Mesenchymal stem cell (in vitro differentiated cells and primary cell): Measurements from ENCODE around the gene CIAPIN1.

Source experiments
- DNase-seq: peaks from one replicate; pipeline ENCODE4 v3.0.0-alpha.2; 2013
- H2AFZ ChIP-seq: one replicate; pipeline ENCODE4 v1.6.1; 2013; ENCODE audit warnings: low read depth, mild to moderate bottlenecking, control low read depth, inconsistent platforms, low read length, moderate library complexity
- H2AK5ac ChIP-seq: 2 replicates; pipeline ENCODE4 v1.6.1; 2013; ENCODE audit warnings: low read length, moderate library complexity, mild to moderate bottlenecking, inconsistent platforms; ENCODE audit not compliant: severe bottlenecking
- H2BK120ac ChIP-seq: one replicate; pipeline ENCODE4 v1.6.1; 2013; ENCODE audit warnings: low read depth, mild to moderate bottlenecking, inconsistent platforms, low read length, moderate library complexity
- H2BK12ac ChIP-seq, 2 experiments: one replicate each; pipeline ENCODE4 v1.6.1; 2013; ENCODE audit warnings: inconsistent platforms in 2 of 2, low read length in 2 of 2, mild to moderate bottlenecking in 2 of 2, moderate library complexity in 2 of 2, control low read depth in 1 of 2
- H2BK15ac ChIP-seq: one replicate; pipeline ENCODE4 v1.6.1; 2013; ENCODE audit warnings: mild to moderate bottlenecking, low read depth, inconsistent platforms; ENCODE audit not compliant: poor library complexity, severe bottlenecking
- H2BK5ac ChIP-seq: 2 replicates; pipeline ENCODE4 v1.6.1; 2013; ENCODE audit warnings: low read depth, mild to moderate bottlenecking, low read length, control low read depth, inconsistent platforms; ENCODE audit not compliant: poor library complexity, severe bottlenecking
- H3K14ac ChIP-seq, 2 experiments: one replicate each; pipeline ENCODE4 v1.6.1; 2013; ENCODE audit warnings: inconsistent platforms in 2 of 2, low read length in 2 of 2, control low read depth in 1 of 2, mild to moderate bottlenecking in 1 of 2, moderate library complexity in 1 of 2
- H3K18ac ChIP-seq, 2 experiments: one replicate each; pipeline ENCODE4 v1.6.1; 2013; ENCODE audit warnings: inconsistent platforms in 2 of 2, low read length in 2 of 2, control low read depth in 1 of 2, low read depth in 1 of 2, mild to moderate bottlenecking in 1 of 2
- H3K23ac ChIP-seq, 2 experiments: one replicate each; pipeline ENCODE4 v1.6.1; 2013; ENCODE audit warnings: inconsistent platforms in 2 of 2, low read length in 2 of 2, mild to moderate bottlenecking in 2 of 2, moderate library complexity in 2 of 2, control low read depth in 1 of 2
- H3K27ac ChIP-seq: 2 replicates; pipeline ENCODE4 v1.5.1; 2013; ENCODE audit warnings: mild to moderate bottlenecking, moderate library complexity, low read length, control low read depth, inconsistent platforms; ENCODE audit not compliant: poor library complexity, severe bottlenecking
- H3K27me3 ChIP-seq, 2 experiments: 2 replicates each; pipeline versions ENCODE4 v1.6.1 to v1.7.0; 2013; ENCODE audit warnings: low read length in 2 of 2, mild to moderate bottlenecking in 2 of 2, moderate library complexity in 2 of 2, control low read depth in 1 of 2, inconsistent platforms in 1 of 2; ENCODE audit not compliant: control insufficient read depth in 1 of 2, insufficient read depth in 1 of 2
- H3K36me3 ChIP-seq, 2 experiments: 2 replicates each; pipeline versions ENCODE4 v1.6.1 to v1.7.0; 2013; ENCODE audit warnings: low read length in 2 of 2, control low read depth in 1 of 2, inconsistent platforms in 1 of 2, low read depth in 1 of 2, mild to moderate bottlenecking in 1 of 2; ENCODE audit not compliant: insufficient read depth in 2 of 2, control insufficient read depth in 1 of 2
- H3K4ac ChIP-seq, 2 experiments: one replicate each; pipeline ENCODE4 v1.6.1; 2013; ENCODE audit warnings: inconsistent platforms in 2 of 2, low read length in 2 of 2, mild to moderate bottlenecking in 2 of 2, moderate library complexity in 2 of 2, control low read depth in 1 of 2, low read depth in 1 of 2
- H3K4me1 ChIP-seq: 2 replicates; pipeline ENCODE4 v1.6.1; 2013; ENCODE audit warnings: low read depth, low read length, control low read depth; ENCODE audit not compliant: control insufficient read depth, insufficient read depth
- H3K4me2 ChIP-seq: 2 replicates; pipeline ENCODE4 v1.6.1; 2013; ENCODE audit warnings: low read length, mild to moderate bottlenecking, inconsistent platforms; ENCODE audit not compliant: poor library complexity, severe bottlenecking
- H3K4me3 ChIP-seq, 2 experiments: 2 replicates each; pipeline versions ENCODE4 v1.5.1 to v1.7.0; 2013; ENCODE audit warnings: low read length in 2 of 2, mild to moderate bottlenecking in 2 of 2, control low read depth in 1 of 2, low read depth in 1 of 2; ENCODE audit not compliant: insufficient read depth in 1 of 2
- H3K79me1 ChIP-seq: replicated peaks from 2 replicates; pipeline ENCODE4 v1.6.1; 2013; ENCODE audit warnings: mild to moderate bottlenecking, control low read depth, low read length, inconsistent platforms; ENCODE audit not compliant: poor library complexity, severe bottlenecking
- H3K9ac ChIP-seq: 2 replicates; pipeline ENCODE4 v1.7.0; 2013; ENCODE audit warnings: mild to moderate bottlenecking, low read length, moderate library complexity
- H3K9me3 ChIP-seq: 2 replicates; pipeline ENCODE4 v1.7.0; 2013; ENCODE audit warnings: mild to moderate bottlenecking, low read length; ENCODE audit not compliant: control insufficient read depth
- H4K8ac ChIP-seq: one replicate; pipeline ENCODE4 v1.6.1; 2013; ENCODE audit warnings: inconsistent platforms, mild to moderate bottlenecking, low read length, moderate library complexity
- H4K91ac ChIP-seq: one replicate; pipeline ENCODE4 v1.6.1; 2013; ENCODE audit warnings: mild to moderate bottlenecking, low read length, inconsistent platforms
- WGBS: methylation state at CpG from one replicate; pipeline ENCODE4 v1.1.7; 2013; ENCODE audit warnings: mixed read lengths; 5-methylcytosine and 5-hydroxymethylcytosine counted together

Gene CIAPIN1

GRCh38 chr16:57472665-57473060 is 25.5 kb upstream of the CIAPIN1 start:
- no peak for DNase-seq
- Histone ChIP-seq H3K9me3 (no peaks in the 10 kb centered on the region), H3K4ac (no peak overlapping the region), H3K27me3 (no peaks in the 10 kb centered on the region), H3K27ac (peak overlapping the region; percentile 35), H3K14ac (no peak overlapping the region), H3K23ac (no peak overlapping the region), H2AFZ (no peak overlapping the region), H4K8ac (no peak overlapping the region), H3K4me2 (no peak overlapping the region), H3K18ac (no peak overlapping the region), H3K9ac (no peak overlapping the region), H2BK120ac (no peak overlapping the region), H2BK15ac (no peak overlapping the region), H4K91ac (no peak overlapping the region), H3K4me1 (peaks cover 57% of the 10 kb centered on the region), H2AK5ac (no peak overlapping the region), H2BK5ac (no peak overlapping the region), H3K79me1 (peaks cover 33% of the 10 kb centered on the region), H3K36me3 (peaks cover 73 to 78% of the 10 kb centered on the region in 2 experiments), H2BK12ac (peak overlapping the region in 1 of 2 experiments; percentile 55), H3K4me3 (no peak overlapping the region)
- WGBS = 83% methylated on average over 2 of the region's 4 CpGs

- no peak overlapping the region for H2AK5ac ChIP-seq
- H3K4ac ChIP-seq = no peak overlapping the region
- no peak overlapping the region for H2BK120ac ChIP-seq
- peaks cover 67 to 80% of the 10 kb centered on the region in 2 experiments for H3K36me3 ChIP-seq
- H2BK12ac ChIP-seq = peak overlapping the region in 1 of 2 experiments; percentile 55
- peaks cover 50% of the 10 kb centered on the region for H3K4me1 ChIP-seq
- H3K14ac ChIP-seq = no peak overlapping the region
- no peak overlapping the region for H3K18ac ChIP-seq
- H3K27ac ChIP-seq = peak overlapping the region; percentile 35
- H3K9me3 ChIP-seq = no peaks in the 10 kb centered on the region
- no peak overlapping the region for H3K23ac ChIP-seq
- peak overlapping the region; percentile 76 for H2BK15ac ChIP-seq
- no peaks in the 10 kb centered on the region for H3K27me3 ChIP-seq
- no peak overlapping the region for H4K91ac ChIP-seq
- no peak overlapping the region for H2BK5ac ChIP-seq
- H3K9ac ChIP-seq = peak overlapping the region; percentile 27
- peak; percentile 53 for DNase-seq
- H3K4me3 ChIP-seq = no peak overlapping the region
- peaks cover 28% of the 10 kb centered on the region for H3K79me1 ChIP-seq
- no peak overlapping the region for H3K4me2 ChIP-seq
- H4K8ac ChIP-seq = no peak overlapping the region
- 38% methylated on average over 10 of the region's 10 CpGs for WGBS
- H2AFZ ChIP-seq = no peak overlapping the region
Observed at GRCh38 chr16:57471852-57472664, 24.9 kb upstream of the CIAPIN1 start.

GRCh38 chr16:57471209-57471608 is 24.0 kb upstream of the CIAPIN1 start:
- no peak overlapping the region for H2AFZ ChIP-seq
- WGBS = 100% methylated on average over 1 of the region's 1 CpG

GRCh38 chr16:57470711-57471110 is 23.5 kb upstream of the CIAPIN1 start:
- Histone ChIP-seq H3K4me2 (no peak overlapping the region), H3K4ac (no peak overlapping the region), H3K79me1 (peaks cover 23% of the 10 kb centered on the region), H4K8ac (no peak overlapping the region), H3K36me3 (peaks cover 65 to 92% of the 10 kb centered on the region in 2 experiments), H3K27ac (peak overlapping the region; percentile 0), H4K91ac (no peak overlapping the region), H2BK15ac (no peak overlapping the region), H3K4me1 (peaks cover 38% of the 10 kb centered on the region), H3K18ac (no peak overlapping the region), H3K23ac (no peak overlapping the region), H3K27me3 (no peaks in the 10 kb centered on the region), H2AFZ (no peak overlapping the region), H3K4me3 (no peak overlapping the region), H3K9ac (peak overlapping the region; percentile 21), H3K14ac (no peak overlapping the region), H2AK5ac (no peak overlapping the region), H2BK120ac (no peak overlapping the region), H2BK5ac (no peak overlapping the region), H3K9me3 (no peaks in the 10 kb centered on the region), H2BK12ac (no peak overlapping the region)
- peak; percentile 48 for DNase-seq
- WGBS = 55% methylated on average over 6 of the region's 6 CpGs

More at GRCh38 chr16:57471209-57471608, 24.0 kb upstream of the CIAPIN1 start:
- peaks cover 21% of the 10 kb centered on the region for H3K79me1 ChIP-seq
- H3K27me3 ChIP-seq = no peaks in the 10 kb centered on the region
- peak overlapping the region; percentile 21 for H3K9ac ChIP-seq
- no peak overlapping the region for H4K91ac ChIP-seq
- no peak overlapping the region for H4K8ac ChIP-seq
- H2BK120ac ChIP-seq = no peak overlapping the region
- no peak overlapping the region for H2BK5ac ChIP-seq
- H3K23ac ChIP-seq = no peak overlapping the region
- no peak overlapping the region for H3K4me3 ChIP-seq
- H3K14ac ChIP-seq = no peak overlapping the region
- H3K4me1 ChIP-seq = peaks cover 43% of the 10 kb centered on the region
- peaks cover 62 to 87% of the 10 kb centered on the region in 2 experiments for H3K36me3 ChIP-seq
- H2BK12ac ChIP-seq = no peak overlapping the region
- no peaks in the 10 kb centered on the region for H3K9me3 ChIP-seq
- no peak for DNase-seq
- no peak overlapping the region for H3K4me2 ChIP-seq
- H3K18ac ChIP-seq = no peak overlapping the region
- H2AK5ac ChIP-seq = no peak overlapping the region
- no peak overlapping the region for H3K27ac ChIP-seq
- no peak overlapping the region for H3K4ac ChIP-seq
- H2BK15ac ChIP-seq = no peak overlapping the region
